Testis (tissue), 2 donors: ENCODE data around the gene CD28.

Experiments used
- POLR2A ChIP-seq: fragments of 450-650 bp; IDR thresholded peaks from one replicate; pipeline ENCODE4 v1.6.1; 2017; ENCODE audit warnings: antibody characterized with exemption, mild to moderate bottlenecking, moderate library complexity
- TF ChIP-seq, protein P1 (sequence below), 3 experiments: fragments of 450-650 bp in 2 of 3; fragments of 200-600 bp in 1 of 3; sonication (generic) in 1 of 3; IDR thresholded peaks; one replicate each; pipeline ENCODE4 v1.5.1; 2016 to 2019; ENCODE audit warnings: antibody characterized with exemption in 3 of 3, mild to moderate bottlenecking in 2 of 3, moderate library complexity in 1 of 3

DNA sequence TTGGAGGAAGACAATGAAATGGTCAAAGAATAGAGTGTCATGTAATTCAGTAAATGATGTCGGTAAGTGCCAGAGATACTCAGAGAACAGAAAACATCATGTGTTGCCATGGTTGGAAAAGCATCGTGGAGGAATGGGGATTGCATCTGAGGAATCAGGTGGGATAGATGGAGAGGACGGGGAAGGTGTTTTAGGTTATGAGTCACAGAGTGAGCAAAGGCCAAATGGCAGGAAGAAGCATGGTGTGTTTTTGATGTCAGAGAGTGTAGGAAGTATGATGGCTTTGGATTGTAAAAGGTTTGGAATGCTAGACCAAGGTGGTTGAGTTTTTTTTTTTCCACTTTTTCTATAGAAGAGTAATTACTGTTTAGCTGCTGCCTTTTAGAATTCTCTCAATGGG lies 27.5 kb upstream of the CD28 start:
- TF ChIP-seq, protein P1, sequence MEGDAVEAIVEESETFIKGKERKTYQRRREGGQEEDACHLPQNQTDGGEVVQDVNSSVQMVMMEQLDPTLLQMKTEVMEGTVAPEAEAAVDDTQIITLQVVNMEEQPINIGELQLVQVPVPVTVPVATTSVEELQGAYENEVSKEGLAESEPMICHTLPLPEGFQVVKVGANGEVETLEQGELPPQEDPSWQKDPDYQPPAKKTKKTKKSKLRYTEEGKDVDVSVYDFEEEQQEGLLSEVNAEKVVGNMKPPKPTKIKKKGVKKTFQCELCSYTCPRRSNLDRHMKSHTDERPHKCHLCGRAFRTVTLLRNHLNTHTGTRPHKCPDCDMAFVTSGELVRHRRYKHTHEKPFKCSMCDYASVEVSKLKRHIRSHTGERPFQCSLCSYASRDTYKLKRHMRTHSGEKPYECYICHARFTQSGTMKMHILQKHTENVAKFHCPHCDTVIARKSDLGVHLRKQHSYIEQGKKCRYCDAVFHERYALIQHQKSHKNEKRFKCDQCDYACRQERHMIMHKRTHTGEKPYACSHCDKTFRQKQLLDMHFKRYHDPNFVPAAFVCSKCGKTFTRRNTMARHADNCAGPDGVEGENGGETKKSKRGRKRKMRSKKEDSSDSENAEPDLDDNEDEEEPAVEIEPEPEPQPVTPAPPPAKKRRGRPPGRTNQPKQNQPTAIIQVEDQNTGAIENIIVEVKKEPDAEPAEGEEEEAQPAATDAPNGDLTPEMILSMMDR (IDR thresholded peaks at IDR 0.05) = no peak
- no peak for TF ChIP-seq POLR2A
